Fibroblast of mammary gland (primary cell): ENCODE data around the gene ACTG1.

Source experiments
- DNase-seq: peaks from one replicate; pipeline ENCODE4 v3.0.0-alpha.2; 2010; ENCODE audit warnings: low read depth
- H3K4me3 ChIP-seq: 2 replicates; pipeline ENCODE4 v1.5.1; 2011; ENCODE audit warnings: low read depth, mild to moderate bottlenecking, low read length, moderate library complexity; ENCODE audit not compliant: control insufficient read depth
- TF ChIP-seq, protein P1 (sequence below): conservative IDR thresholded peaks from 2 replicates; pipeline ENCODE4 v1.5.1; 2011; ENCODE audit warnings: low read depth, low read length, inconsistent platforms; ENCODE audit not compliant: control insufficient read depth, insufficient read depth

The ACTG1 gene

DNA sequence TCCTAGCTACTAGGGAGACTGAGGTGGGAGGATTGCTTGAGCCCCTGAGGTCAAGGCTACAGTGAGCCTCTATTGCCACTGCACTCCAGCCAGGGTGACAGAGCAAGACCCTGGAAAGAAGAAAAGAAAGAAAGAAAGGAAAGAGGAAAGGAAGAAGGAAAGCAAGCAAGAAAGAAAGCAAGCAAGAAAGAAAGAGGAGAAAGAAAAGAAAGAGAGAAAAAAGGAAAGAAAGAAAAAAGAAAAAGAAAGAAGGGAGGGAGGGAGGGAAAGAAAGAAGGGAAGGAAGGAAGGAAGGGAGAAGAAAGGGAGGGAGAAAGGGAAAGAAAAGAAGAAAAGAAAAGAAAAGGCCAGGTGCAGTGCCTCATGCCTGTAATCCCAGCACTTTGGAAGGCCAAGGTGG lies 9.0 kb downstream of the ACTG1 start:
- H3K4me3 ChIP-seq = no peak overlapping the region
- TF ChIP-seq, protein P1, sequence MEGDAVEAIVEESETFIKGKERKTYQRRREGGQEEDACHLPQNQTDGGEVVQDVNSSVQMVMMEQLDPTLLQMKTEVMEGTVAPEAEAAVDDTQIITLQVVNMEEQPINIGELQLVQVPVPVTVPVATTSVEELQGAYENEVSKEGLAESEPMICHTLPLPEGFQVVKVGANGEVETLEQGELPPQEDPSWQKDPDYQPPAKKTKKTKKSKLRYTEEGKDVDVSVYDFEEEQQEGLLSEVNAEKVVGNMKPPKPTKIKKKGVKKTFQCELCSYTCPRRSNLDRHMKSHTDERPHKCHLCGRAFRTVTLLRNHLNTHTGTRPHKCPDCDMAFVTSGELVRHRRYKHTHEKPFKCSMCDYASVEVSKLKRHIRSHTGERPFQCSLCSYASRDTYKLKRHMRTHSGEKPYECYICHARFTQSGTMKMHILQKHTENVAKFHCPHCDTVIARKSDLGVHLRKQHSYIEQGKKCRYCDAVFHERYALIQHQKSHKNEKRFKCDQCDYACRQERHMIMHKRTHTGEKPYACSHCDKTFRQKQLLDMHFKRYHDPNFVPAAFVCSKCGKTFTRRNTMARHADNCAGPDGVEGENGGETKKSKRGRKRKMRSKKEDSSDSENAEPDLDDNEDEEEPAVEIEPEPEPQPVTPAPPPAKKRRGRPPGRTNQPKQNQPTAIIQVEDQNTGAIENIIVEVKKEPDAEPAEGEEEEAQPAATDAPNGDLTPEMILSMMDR = no peak
- no peak for DNase-seq

DNA sequence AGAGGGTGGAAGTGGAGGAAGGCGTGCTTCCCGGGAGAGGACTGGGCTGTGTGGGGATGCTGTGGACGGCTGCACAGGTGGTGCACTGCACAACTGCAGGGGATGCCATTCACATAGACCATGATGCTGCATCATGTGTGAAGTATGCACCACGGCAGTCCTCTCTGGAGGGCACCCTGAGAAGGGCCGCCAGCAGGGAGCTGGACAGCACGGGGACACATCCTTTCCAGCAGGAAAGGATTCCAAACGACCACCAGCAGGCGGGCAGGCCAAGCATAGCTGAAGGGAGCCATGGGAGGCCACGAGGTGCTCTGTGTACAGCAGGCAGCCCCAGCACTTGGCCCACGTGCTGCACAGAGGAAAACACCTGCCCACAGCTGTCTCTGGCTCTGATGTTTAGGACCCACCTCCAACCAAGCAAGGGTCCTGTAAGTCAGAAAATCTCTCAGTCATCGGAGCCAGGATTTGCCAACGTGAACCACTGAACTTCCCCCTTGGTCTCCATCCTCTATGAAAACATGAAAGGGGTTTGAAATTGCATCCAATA lies 10.1 kb downstream of the ACTG1 start:
- DNase-seq = no peak
- no peak overlapping the region for H3K4me3 ChIP-seq
- TF ChIP-seq, protein P1 = no peak

GRCh38 chr17:81500047-81500446 lies 12.6 kb downstream of the ACTG1 start:
- no peak overlapping the region for H3K4me3 ChIP-seq
- TF ChIP-seq, protein P1 = no peak

DNA sequence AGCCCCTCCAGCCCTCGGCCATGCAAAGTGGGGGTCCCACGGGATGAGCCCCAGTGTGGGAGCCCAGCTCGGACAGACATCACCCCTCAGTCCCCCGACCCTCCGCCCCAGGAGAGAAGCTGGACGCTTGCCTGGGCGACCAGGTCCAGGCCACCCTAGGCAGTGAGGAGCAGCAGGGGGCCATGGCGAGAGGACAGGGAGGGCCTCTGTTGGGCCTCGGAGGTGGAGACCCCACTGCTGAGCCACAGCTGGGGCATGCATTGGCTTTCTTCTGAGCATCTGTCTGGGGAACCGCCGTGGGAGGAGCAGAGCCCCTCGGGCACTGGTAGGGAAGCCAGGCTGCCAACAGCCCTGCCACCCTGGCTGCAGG lies 13.0 kb downstream of the ACTG1 start:
- no peak for DNase-seq
- no peak overlapping the region for H3K4me3 ChIP-seq
- TF ChIP-seq, protein P1 = no peak

More at GRCh38 chr17:81500047-81500446, 12.6 kb downstream of the ACTG1 start:
- DNase-seq = no peak

DNA sequence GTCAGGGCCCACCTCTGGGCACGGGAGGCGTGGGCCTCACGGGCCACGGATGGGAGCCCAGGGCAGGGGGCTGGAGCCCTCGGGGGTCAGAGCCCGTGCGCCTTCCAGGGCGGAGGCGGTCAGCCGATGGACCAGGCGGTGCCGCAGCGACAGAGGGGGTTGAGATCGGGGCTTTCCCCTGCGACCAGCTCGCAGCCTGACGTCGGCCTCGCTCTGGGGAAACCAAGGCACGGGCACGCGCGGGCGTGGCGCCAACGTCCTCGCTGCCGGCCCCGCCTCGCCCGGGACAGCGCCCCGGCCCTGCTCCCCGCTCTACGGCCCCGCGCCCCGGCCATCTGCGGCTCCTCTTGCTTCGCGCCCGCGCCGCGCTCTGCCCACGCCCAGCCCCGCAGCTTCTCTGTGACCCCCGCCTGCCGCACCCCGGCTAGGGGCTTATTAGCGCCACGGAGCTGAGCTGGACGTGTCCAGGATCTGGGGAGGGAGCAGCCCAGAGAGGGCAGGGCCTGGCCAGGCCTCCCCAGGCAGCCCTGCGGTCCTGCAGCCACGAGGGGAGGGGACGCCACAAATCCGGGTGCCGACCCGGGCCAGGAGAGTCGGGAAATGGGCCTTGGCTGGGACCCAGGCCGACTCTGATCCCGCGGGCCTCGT lies 13.5 kb downstream of the ACTG1 start:
- DNase-seq = no peak
- TF ChIP-seq, protein P1 = no peak
- no peak overlapping the region for H3K4me3 ChIP-seq

GRCh38 chr17:81494626-81495377 lies 17.8 kb downstream of the ACTG1 start:
- TF ChIP-seq, protein P1 = no peak
- no peak for DNase-seq
- H3K4me3 ChIP-seq = no peak overlapping the region
